Activated CD4-positive, alpha-beta memory T cell treated with anti-CD3 and anti-CD28 coated beads, Interleukin-2, amount 10 ng/mL, durations not matched to agents 7 days and 5 days (primary cell): ENCODE results near the gene IL36A. TPM values are rescaled to one million over a fixed set of nuclear protein-coding genes. Genes with fewer than 3 reads are reported as not detected.

Source experiments
- CTCF ChIA-PET: fragments of 350-600 bp; sonication (Branson Sonifier 250); formaldehyde crosslinking; loops from one replicate; lab custom pipeline; 2021; ENCODE audit warnings: antibody characterized with exemption, inconsistent platforms; lab: Charles Lee
- POLR2A ChIA-PET: fragments of 350-600 bp; sonication (Branson Sonifier 250); formaldehyde crosslinking; loops from one replicate; lab custom pipeline; 2021; ENCODE audit warnings: antibody characterized with exemption; lab: Charles Lee
- DNase-seq: peaks from one replicate; pipeline ENCODE4 v3.0.0-alpha.2; 2020
- H3K27ac Mint-ChIP-seq: one replicate; pipeline ENCODE4 v1.8.0; 2021; ENCODE audit warnings: mild to moderate bottlenecking, mixed read lengths
- H3K27me3 Mint-ChIP-seq: one replicate; pipeline ENCODE4 v1.8.0; 2021; ENCODE audit warnings: mixed read lengths
- H3K36me3 Mint-ChIP-seq: one replicate; pipeline ENCODE4 v1.8.0; 2021; ENCODE audit warnings: low read depth, mixed read lengths
- H3K4me1 Mint-ChIP-seq: one replicate; pipeline ENCODE4 v1.8.0; 2021; ENCODE audit warnings: mixed read lengths
- H3K4me3 Mint-ChIP-seq: one replicate; pipeline ENCODE4 v1.8.0; 2021; ENCODE audit warnings: mild to moderate bottlenecking, mixed read lengths
- H3K9me3 Mint-ChIP-seq: one replicate; pipeline ENCODE4 v1.8.0; 2021; ENCODE audit warnings: mixed read lengths
- total RNA-seq, 2 experiments: library from RNA; stranded (reverse); gene quantifications; one replicate each; pipeline ENCODE4 v1.2.3, GENCODE V29; 2021

Gene IL36A
- total RNA-seq, 2 experiments from 2014 or later, result not detected

DNA sequence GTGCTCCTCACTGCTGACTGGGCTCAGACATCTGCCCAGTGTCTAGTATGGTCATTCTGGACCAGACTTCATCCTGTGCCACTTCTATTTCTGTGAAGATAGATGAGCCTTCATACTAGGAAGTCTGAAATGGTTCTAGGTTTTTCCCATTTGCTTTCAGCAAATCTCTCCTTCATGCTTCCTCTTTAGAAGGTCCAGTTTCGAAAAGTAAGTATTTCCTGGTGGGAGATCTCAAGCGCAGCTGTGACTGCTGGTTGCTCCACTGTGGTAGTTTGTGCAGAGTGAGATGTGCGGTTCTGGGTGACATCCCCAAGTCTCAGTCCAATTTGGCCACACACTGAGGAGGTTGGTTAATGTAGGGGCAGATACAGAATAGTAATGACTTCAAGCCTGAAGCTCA, 33.0 kb downstream of the IL36A start:
- no peak for DNase-seq
- Mint-ChIP-seq H3K27ac (no peak overlapping the region), H3K9me3 (no peaks in the 10 kb centered on the region), H3K36me3 (no peaks in the 10 kb centered on the region), H3K27me3 (peaks cover 16% of the 10 kb centered on the region), H3K4me1 (no peaks in the 10 kb centered on the region), H3K4me3 (no peak overlapping the region)
- POLR2A ChIA-PET, result no interaction called here
- CTCF ChIA-PET, result no interaction called here

GRCh38 chr2:113039158-113039557, 33.9 kb downstream of the IL36A start:
- no peak overlapping the region for H3K27ac Mint-ChIP-seq
- peaks cover 14% of the 10 kb centered on the region for H3K27me3 Mint-ChIP-seq
- CTCF ChIA-PET, result no interaction called here

GRCh38 chr2:113039719-113040118, 34.5 kb downstream of the IL36A start:
- ChIA-PET CTCF (no interaction called here), POLR2A (no interaction called here)
- Mint-ChIP-seq H3K4me1 (no peaks in the 10 kb centered on the region), H3K9me3 (no peaks in the 10 kb centered on the region), H3K4me3 (no peak overlapping the region), H3K27ac (no peak overlapping the region), H3K36me3 (no peaks in the 10 kb centered on the region), H3K27me3 (peaks cover 13% of the 10 kb centered on the region)
- DNase-seq, result no peak

More at GRCh38 chr2:113039158-113039557, 33.9 kb downstream of the IL36A start:
- Mint-ChIP-seq H3K4me3 (no peak overlapping the region), H3K4me1 (no peaks in the 10 kb centered on the region), H3K36me3 (no peaks in the 10 kb centered on the region), H3K9me3 (no peaks in the 10 kb centered on the region)
- POLR2A ChIA-PET, result no interaction called here
- no peak for DNase-seq

DNA sequence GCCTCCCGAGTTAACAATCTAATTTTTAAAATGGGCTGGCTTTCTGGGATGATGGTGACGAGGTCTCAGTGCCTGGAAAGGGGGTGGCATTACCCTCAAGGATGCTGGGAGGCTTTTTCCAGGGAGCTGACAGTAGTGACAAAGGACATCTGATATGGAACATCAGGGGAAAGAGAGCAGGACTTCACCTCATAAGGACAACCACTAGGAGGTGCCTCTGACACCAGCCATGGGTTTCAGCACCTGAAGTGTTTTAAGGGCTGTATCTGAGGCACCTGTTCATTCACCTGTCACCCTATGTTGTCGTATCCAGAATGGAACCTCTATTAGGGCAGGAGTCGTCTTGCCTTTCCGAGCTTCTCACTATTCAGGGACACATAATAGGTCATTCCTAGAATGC, 36.6 kb downstream of the IL36A start:
- H3K9me3 Mint-ChIP-seq, result no peaks in the 10 kb centered on the region
- POLR2A ChIA-PET, result interaction anchor here (0.6 kb wide), 1 partner anchor 235 kb away, joined by 3 read pairs; no protein-coding TSS in a partner anchor
- H3K36me3 Mint-ChIP-seq, result no peaks in the 10 kb centered on the region
- H3K27me3 Mint-ChIP-seq, result peaks cover 20% of the 10 kb centered on the region
- CTCF ChIA-PET, result interaction anchor here (1.0 kb wide), 1 partner anchor 38 kb away, joined by 3 read pairs; no protein-coding TSS in a partner anchor
- no peak for DNase-seq
- H3K27ac Mint-ChIP-seq, result no peak overlapping the region
- H3K4me3 Mint-ChIP-seq, result no peak overlapping the region
- H3K4me1 Mint-ChIP-seq, result no peaks in the 10 kb centered on the region

- H3K4me3 Mint-ChIP-seq, result no peak overlapping the region
- H3K27me3 Mint-ChIP-seq, result peaks cover 10% of the 10 kb centered on the region
- no peaks in the 10 kb centered on the region for H3K9me3 Mint-ChIP-seq
- no peak overlapping the region for H3K27ac Mint-ChIP-seq
- no peaks in the 10 kb centered on the region for H3K36me3 Mint-ChIP-seq
- no peaks in the 10 kb centered on the region for H3K4me1 Mint-ChIP-seq
- no peak for DNase-seq
- CTCF ChIA-PET, result interaction anchor here (1.2 kb wide), 1 partner anchor 34 kb away, joined by 3 read pairs; no protein-coding TSS in a partner anchor
- POLR2A ChIA-PET, result no interaction called here
Measured at GRCh38 chr2:113046465-113046864, 41.2 kb downstream of the IL36A start.

GRCh38 chr2:113050921-113051895, 45.9 kb downstream of the IL36A start:
- Mint-ChIP-seq H3K9me3 (peaks cover 15% of the 10 kb centered on the region), H3K4me1 (no peaks in the 10 kb centered on the region), H3K27me3 (peaks cover 11% of the 10 kb centered on the region), H3K27ac (no peak overlapping the region), H3K4me3 (no peak overlapping the region), H3K36me3 (peaks cover 5% of the 10 kb centered on the region)
- CTCF ChIA-PET, result no interaction called here
- POLR2A ChIA-PET, result no interaction called here
- DNase-seq, result no peak

- H3K4me3 Mint-ChIP-seq, result no peak within 1 kb of the TSS
- H3K27me3 Mint-ChIP-seq, result peaks cover 15% of the 10 kb centered on the region
- H3K9me3 Mint-ChIP-seq, result peaks cover 15% of the 10 kb centered on the region
- DNase-seq, result no peak
- CTCF ChIA-PET, result no interaction called here
- no peaks in the 10 kb centered on the region for H3K4me1 Mint-ChIP-seq
- no peak within 1 kb of the TSS for H3K27ac Mint-ChIP-seq
- H3K36me3 Mint-ChIP-seq, result peaks cover 5% of the 10 kb centered on the region
- POLR2A ChIA-PET, result no interaction called here
Measured at GRCh38 chr2:113052396-113052917, 47.2 kb downstream of the IL36A start, which contains the start of gene IL36B. Gene IL36B (minus strand): TSS chr2:113052867.

- Mint-ChIP-seq H3K9me3 (peaks cover 15% of the 10 kb centered on the region), H3K27ac (no peak overlapping the region), H3K36me3 (peaks cover 5% of the 10 kb centered on the region), H3K4me3 (no peak overlapping the region), H3K4me1 (no peaks in the 10 kb centered on the region), H3K27me3 (peaks cover 20% of the 10 kb centered on the region)
- CTCF ChIA-PET, result no interaction called here
- POLR2A ChIA-PET, result no interaction called here
- no peak for DNase-seq
Measured at GRCh38 chr2:113053666-113054065, 48.4 kb downstream of the IL36A start.

- H3K36me3 Mint-ChIP-seq, result peaks cover 5% of the 10 kb centered on the region
Measured at GRCh38 chr2:113054066-113054465, 48.8 kb downstream of the IL36A start.

GRCh38 chr2:113056521-113056920, 51.3 kb downstream of the IL36A start:
- Mint-ChIP-seq H3K9me3 (peaks cover 15% of the 10 kb centered on the region), H3K36me3 (peaks cover 5% of the 10 kb centered on the region), H3K27me3 (peaks cover 23% of the 10 kb centered on the region), H3K27ac (no peak overlapping the region), H3K4me1 (no peaks in the 10 kb centered on the region), H3K4me3 (no peak overlapping the region)
- CTCF ChIA-PET, result no interaction called here
- DNase-seq, result no peak
- POLR2A ChIA-PET, result no interaction called here

More at GRCh38 chr2:113054066-113054465, 48.8 kb downstream of the IL36A start:
- DNase-seq, result no peak
- ChIA-PET CTCF (interaction anchor here (1.0 kb wide), 1 partner anchor 26 kb away, joined by 3 read pairs; no protein-coding TSS in a partner anchor), POLR2A (no interaction called here)
- Mint-ChIP-seq H3K27ac (no peak overlapping the region), H3K27me3 (peaks cover 20% of the 10 kb centered on the region), H3K4me1 (no peaks in the 10 kb centered on the region), H3K9me3 (peaks cover 15% of the 10 kb centered on the region), H3K4me3 (no peak overlapping the region)

DNA sequence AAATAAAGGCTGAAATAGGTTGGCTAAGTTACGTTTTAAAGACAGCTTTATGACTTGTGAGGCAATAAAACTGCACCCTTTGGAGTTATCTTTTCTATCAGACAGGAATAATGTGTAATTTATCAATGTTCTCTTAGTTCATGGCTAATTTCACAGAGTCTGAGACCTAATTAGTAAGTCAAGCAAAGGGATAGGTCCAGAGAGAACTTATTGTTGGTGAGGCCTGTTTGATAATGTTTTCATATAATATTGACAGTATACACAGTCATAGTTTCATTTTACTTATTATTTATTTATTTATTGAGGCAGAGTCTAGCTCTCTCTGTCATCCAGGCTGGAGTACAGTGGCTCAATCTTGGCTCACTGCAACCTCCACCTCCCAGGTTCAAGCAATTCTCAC, 51.9 kb downstream of the IL36A start:
- DNase-seq, result no peak
- Mint-ChIP-seq H3K27me3 (peaks cover 24% of the 10 kb centered on the region), H3K9me3 (peaks cover 15% of the 10 kb centered on the region), H3K27ac (no peak overlapping the region), H3K4me1 (no peaks in the 10 kb centered on the region), H3K4me3 (no peak overlapping the region), H3K36me3 (peaks cover 5% of the 10 kb centered on the region)
- ChIA-PET CTCF (interaction anchor here (0.7 kb wide), 1 partner anchor 341 kb away, joined by 3 read pairs; no protein-coding TSS in a partner anchor), POLR2A (no interaction called here)
